H1 (cell line): ENCODE measurements around the gene BTD. TPM values are rescaled to one million over a fixed set of nuclear protein-coding genes. Genes with fewer than 3 reads are reported as not detected.

ENCODE experiments used
- CTCF ChIA-PET: fragments of 300-600 bp; sonication (Branson Sonifier 250); formaldehyde crosslinking; loops from one replicate; lab custom pipeline; 2021; ENCODE audit not compliant: partially characterized antibody; lab: Charles Lee
- POLR2A ChIA-PET: fragments of 300-600 bp; sonication (Branson Sonifier 250); formaldehyde crosslinking; loops from one replicate; lab custom pipeline; 2021; ENCODE audit warnings: inconsistent platforms; ENCODE audit not compliant: partially characterized antibody; lab: Charles Lee
- DNase-seq, 2 experiments: peaks; one replicate each; pipeline versions ENCODE4 v3.0.0 to v3.0.0-alpha.2; 2010 to 2022; ENCODE audit warnings: low spot score in 2 of 2, low read depth in 1 of 2, mixed read lengths in 1 of 2
- FAIRE-seq: peaks from 2 replicates; lab custom pipeline; 2011; peaks lifted over from hg19 to GRCh38; lab: Jason Lieb, UNC
- H2AFZ ChIP-seq: 2 replicates; pipeline ENCODE4 v1.8.1; 2012; ENCODE audit warnings: low read length, inconsistent platforms
- H2AK5ac ChIP-seq: 2 replicates; pipeline ENCODE4 v1.6.1; 2013; ENCODE audit warnings: low read depth, low read length
- H2BK120ac ChIP-seq: replicated peaks from 2 replicates; pipeline ENCODE3; 2013; ENCODE audit warnings: low read depth, low read length, inconsistent platforms
- H2BK12ac ChIP-seq: 2 replicates; pipeline ENCODE4 v1.6.1; 2013; ENCODE audit warnings: low read depth, low read length
- H2BK15ac ChIP-seq: 2 replicates; pipeline ENCODE4 v1.6.1; 2013; ENCODE audit warnings: low read length
- H2BK20ac ChIP-seq: 2 replicates; pipeline ENCODE4 v1.6.1; 2013; ENCODE audit warnings: low read length
- H2BK5ac ChIP-seq: 2 replicates; pipeline ENCODE4 v1.6.1; 2013; ENCODE audit warnings: low read depth, low read length
- H3K14ac ChIP-seq: 2 replicates; pipeline ENCODE4 v1.6.1; 2013; ENCODE audit warnings: inconsistent platforms; ENCODE audit not compliant: insufficient read length
- H3K18ac ChIP-seq: 2 replicates; pipeline ENCODE4 v1.6.1; 2013; ENCODE audit warnings: low read length; ENCODE audit errors: extremely low read depth
- H3K23ac ChIP-seq: 2 replicates; pipeline ENCODE4 v1.6.1; 2013; ENCODE audit warnings: inconsistent platforms; ENCODE audit not compliant: insufficient read length
- H3K23me2 ChIP-seq: 2 replicates; pipeline ENCODE4 v1.6.1; 2013; ENCODE audit warnings: low read depth, low read length
- H3K27ac ChIP-seq: 2 replicates; pipeline ENCODE4 v1.6.1; 2011; ENCODE audit warnings: low read depth, low read length, inconsistent platforms
- H3K27me3 ChIP-seq, 4 experiments: replicated peaks in 1 of 4; 1 replicate in 1 of 4; 2 replicates in 3 of 4; pipeline versions ENCODE4 v1.6.1 to v1.8.1; 2011 to 2013; ENCODE audit warnings: low read length in 3 of 4, mild to moderate bottlenecking in 3 of 4, inconsistent platforms in 2 of 4, mixed read lengths in 2 of 4, moderate library complexity in 1 of 4; ENCODE audit not compliant: control insufficient read depth in 3 of 4, insufficient read depth in 3 of 4; ENCODE audit errors: extremely low read depth in 1 of 4
- H3K36me3 ChIP-seq, 4 experiments: 2 replicates each; pipeline versions ENCODE4 v1.6.1 to v1.8.1; 2011 to 2013; ENCODE audit warnings: mild to moderate bottlenecking in 4 of 4, low read length in 3 of 4, moderate library complexity in 2 of 4, control low read depth in 1 of 4, inconsistent platforms in 1 of 4; ENCODE audit not compliant: insufficient read depth in 4 of 4, control insufficient read depth in 2 of 4
- H3K4ac ChIP-seq: replicated peaks from 2 replicates; pipeline ENCODE3; 2013; ENCODE audit warnings: low read length, low read depth, mixed read lengths, inconsistent platforms; ENCODE audit not compliant: insufficient read length
- H3K4me1 ChIP-seq, 4 experiments: replicated peaks in 1 of 4; 1 replicate in 1 of 4; 2 replicates in 3 of 4; pipeline versions ENCODE4 v1.6.1 to v1.8.1; 2011 to 2013; ENCODE audit warnings: low read length in 3 of 4, inconsistent platforms in 2 of 4, mixed read lengths in 1 of 4; ENCODE audit not compliant: insufficient read depth in 4 of 4, control insufficient read depth in 3 of 4
- H3K4me2 ChIP-seq, 2 experiments: 2 replicates each; pipeline versions ENCODE4 v1.6.1 to v1.8.1; 2011 to 2013; ENCODE audit warnings: low read depth in 2 of 2, low read length in 2 of 2, control low read depth in 1 of 2, inconsistent platforms in 1 of 2, mild to moderate bottlenecking in 1 of 2; ENCODE audit not compliant: insufficient read depth in 1 of 2
- H3K4me3 ChIP-seq, 4 experiments: fragments of 200-600, 300-600 bp in 1 of 4; sonication (generic), shearing (Covaris generic), sonication (Bioruptor Twin) in 1 of 4; 2 replicates each; pipeline versions ENCODE4 v1.5.1 to v1.8.1; 2011 to 2016; ENCODE audit warnings: low read length in 4 of 4, low read depth in 3 of 4, control low read depth in 2 of 4, inconsistent platforms in 2 of 4, mild to moderate bottlenecking in 2 of 4, mixed read lengths in 1 of 4, moderate library complexity in 1 of 4; ENCODE audit not compliant: insufficient read depth in 2 of 4; ENCODE audit errors: extremely low read depth in 1 of 4
- H3K56ac ChIP-seq: replicated peaks from 2 replicates; pipeline ENCODE3; 2013; ENCODE audit warnings: low read depth, mild to moderate bottlenecking, mixed read lengths, low read length, inconsistent platforms; ENCODE audit not compliant: insufficient read length
- H3K79me1 ChIP-seq: 2 replicates; pipeline ENCODE4 v1.6.1; 2013; ENCODE audit warnings: low read depth, low read length, control low read depth
- H3K79me2 ChIP-seq, 2 experiments: 2 replicates each; pipeline versions ENCODE4 v1.6.1 to v1.8.1; 2012 to 2013; ENCODE audit warnings: low read length in 2 of 2, mild to moderate bottlenecking in 2 of 2, inconsistent platforms in 1 of 2; ENCODE audit not compliant: insufficient read depth in 2 of 2, control insufficient read depth in 1 of 2
- H3K9ac ChIP-seq, 4 experiments: replicated peaks in 1 of 4; 1 replicate in 1 of 4; 2 replicates in 3 of 4; pipeline versions ENCODE4 v1.6.1 to v1.8.1; 2011 to 2013; ENCODE audit warnings: low read depth in 3 of 4, low read length in 3 of 4, control low read depth in 2 of 4, mild to moderate bottlenecking in 2 of 4, moderate library complexity in 2 of 4, inconsistent platforms in 1 of 4; ENCODE audit errors: extremely low read depth in 1 of 4
- H3K9me3 ChIP-seq, 2 experiments: 2 replicates each; pipeline versions ENCODE4 v1.6.1 to v1.8.1; 2012 to 2013; ENCODE audit warnings: mild to moderate bottlenecking in 2 of 2, moderate library complexity in 2 of 2, control low read depth in 1 of 2, inconsistent platforms in 1 of 2, low read depth in 1 of 2, low read length in 1 of 2, mixed read lengths in 1 of 2; ENCODE audit not compliant: insufficient read depth in 2 of 2
- H4K20me1 ChIP-seq, 2 experiments: replicated peaks in 1 of 2; 2 replicates each; pipeline versions ENCODE3 to v1.8.1; 2011 to 2013; ENCODE audit warnings: inconsistent platforms in 2 of 2, low read length in 2 of 2, mild to moderate bottlenecking in 1 of 2; ENCODE audit not compliant: insufficient read depth in 2 of 2, control insufficient read depth in 1 of 2
- H4K5ac ChIP-seq: 2 replicates; pipeline ENCODE4 v1.6.1; 2013; ENCODE audit warnings: low read length, low read depth, mixed read lengths, inconsistent platforms; ENCODE audit not compliant: insufficient read length
- H4K8ac ChIP-seq: 2 replicates; pipeline ENCODE4 v1.8.0; 2013; ENCODE audit warnings: mild to moderate bottlenecking, moderate library complexity, low read length, inconsistent platforms; ENCODE audit not compliant: insufficient read depth; ENCODE audit errors: extremely low read depth
- H4K91ac ChIP-seq: replicated peaks from 2 replicates; pipeline ENCODE3; 2013; ENCODE audit warnings: low read length, mixed read lengths, inconsistent platforms; ENCODE audit not compliant: insufficient read length
- ASH2L ChIP-seq: fragments of 200-600, 300-600 bp; sonication (generic); IDR thresholded peaks from one replicate; pipeline ENCODE4 v1.7.1; 2017; ENCODE audit warnings: low read length
- CREB1 ChIP-seq: IDR thresholded peaks from 2 replicates; pipeline ENCODE4 v1.6.1; 2012; ENCODE audit warnings: inconsistent platforms
- EZH2 ChIP-seq: fragments of 200-600 bp; sonication (generic); IDR thresholded peaks from 2 replicates; pipeline ENCODE4 v1.7.1; 2012; ENCODE audit warnings: low read depth, mild to moderate bottlenecking, moderate library complexity, low read length, inconsistent platforms; ENCODE audit not compliant: severe bottlenecking
- HDAC2 ChIP-seq, 2 experiments: fragments of 300-600 bp in 1 of 2; sonication (generic) in 1 of 2; IDR thresholded peaks; 2 replicates each; pipeline ENCODE4 v1.6.1; 2011 to 2012; ENCODE audit warnings: low read depth in 2 of 2, low read length in 2 of 2, mild to moderate bottlenecking in 2 of 2, moderate library complexity in 2 of 2, borderline replicate concordance in 1 of 2, inconsistent platforms in 1 of 2
- JUND ChIP-seq: IDR thresholded peaks from 2 replicates; pipeline ENCODE4 v1.6.1; 2011; ENCODE audit warnings: mild to moderate bottlenecking, improper control_type of control experiment, low read length
- RNF2 ChIP-seq: fragments of 200-900, 300-1000 bp; sonication (generic); IDR thresholded peaks from 2 replicates; pipeline ENCODE4 v1.7.1; 2016; ENCODE audit warnings: borderline replicate concordance, low read depth, mild to moderate bottlenecking, antibody characterized with exemption, low read length; ENCODE audit not compliant: poor library complexity, severe bottlenecking; ENCODE audit errors: missing control alignments
- SIX5 ChIP-seq: IDR thresholded peaks from 2 replicates; pipeline ENCODE4 v1.6.1; 2011; ENCODE audit warnings: mild to moderate bottlenecking, low read depth, low read length
- SP4 ChIP-seq: IDR thresholded peaks from 2 replicates; pipeline ENCODE4 v1.6.1; 2012; ENCODE audit warnings: low read length, inconsistent platforms
- TAF1 ChIP-seq: IDR thresholded peaks from 2 replicates; pipeline ENCODE4 v1.6.1; 2011; ENCODE audit warnings: mild to moderate bottlenecking, low read depth, low read length
- TBP ChIP-seq: IDR thresholded peaks from 2 replicates; pipeline ENCODE4 v1.6.1; 2011; ENCODE audit warnings: low read depth, low read length, improper control_type of control experiment
- ZNF274 ChIP-seq: IDR thresholded peaks from 2 replicates; pipeline ENCODE4 v1.7.0; 2012; ENCODE audit warnings: low read length, borderline replicate concordance; ENCODE audit errors: extremely low read depth
- WGBS, 2 experiments: shearing (Covaris generic) in 1 of 2; methylation state at CpG; one replicate each; pipeline versions ENCODE4 v1.1.6 to v1.1.7; 2013 to 2015; ENCODE audit warnings: low lambda C conversion rate in 2 of 2, mixed read lengths in 2 of 2, inconsistent platforms in 1 of 2, low coverage in 1 of 2, missing lambda C conversion rate in 1 of 2; ENCODE audit not compliant: insufficient replicate concordance in 2 of 2, insufficient coverage in 1 of 2, insufficient read length in 1 of 2; ENCODE audit errors: extremely low coverage in 1 of 2, missing lambda C conversion rate in 1 of 2; 5-methylcytosine and 5-hydroxymethylcytosine counted together
- polyA plus RNA-seq, 7 experiments: library from polyadenylated mRNA; depleted of rRNA in 3 of 7; stranded (reverse) in 5 of 7; unstranded in 2 of 7; fragments of >200 nt in 5 of 7; fragments of 200-250 nt in 2 of 7; gene quantifications; 1 replicate in 5 of 7; 2 replicates in 1 of 7; 4 replicates in 1 of 7; pipeline versions ENCODE4 v1.2.1 to v1.2.3, GENCODE V29; 2011 to 2013; ENCODE audit warnings: missing spikeins in 2 of 7, mixed read lengths in 2 of 7
- total RNA-seq: library from RNA; stranded (reverse); fragmentation: NEBNext Ultra II Directional; extraction: Animal tissue kit (Norgen Biotek cat#: 25700); gene quantifications from 2 replicates; pipeline ENCODE4 v1.2.1, GENCODE V29; 2021
- TF ChIP-seq, protein P1 (sequence below): IDR thresholded peaks from 2 replicates; pipeline ENCODE4 v1.6.1; 2011; ENCODE audit warnings: low read length, improper control_type of control experiment
- TF ChIP-seq, protein P2 (sequence below): IDR thresholded peaks from 2 replicates; pipeline ENCODE4 v1.6.1; 2011; ENCODE audit warnings: low read depth, mild to moderate bottlenecking, low read length; ENCODE audit not compliant: insufficient read depth

BTD gene
- total and polyA plus RNA-seq, 2 of the 8 experiments (the other 6 are each of a cell fraction or from before 2014, with no cell fraction given), result 21.8 to 36.7 TPM

DNA sequence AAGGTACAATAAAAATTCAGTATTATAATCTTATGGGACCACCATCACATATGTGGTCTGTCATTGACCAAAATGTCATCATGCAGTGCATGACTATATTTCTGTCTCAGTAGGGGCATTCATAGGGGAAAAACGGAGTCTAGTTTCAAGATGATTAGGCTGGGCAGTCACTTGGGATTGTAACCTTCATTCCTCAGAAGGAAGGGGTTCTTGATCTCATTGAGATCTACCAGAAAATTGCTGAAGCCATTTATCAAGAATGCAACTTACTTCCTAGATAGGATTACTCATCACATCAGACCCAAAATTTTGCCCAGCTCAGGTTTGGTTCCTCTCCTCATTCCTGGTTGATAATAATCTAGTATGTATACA is 37.3 kb downstream of the BTD start:
- FAIRE-seq, result no peak
- Histone ChIP-seq H3K36me3 (peaks cover 0 to 3% (median 0%) of the 10 kb centered on the region in 4 experiments; a peak in 1 of 8 replicates), H4K91ac (no peak overlapping the region)
- TF ChIP-seq ZNF274, result no peak
- TF ChIP-seq JUND, result no peak
- TF ChIP-seq ASH2L, result no peak
- TF ChIP-seq, protein P1, sequence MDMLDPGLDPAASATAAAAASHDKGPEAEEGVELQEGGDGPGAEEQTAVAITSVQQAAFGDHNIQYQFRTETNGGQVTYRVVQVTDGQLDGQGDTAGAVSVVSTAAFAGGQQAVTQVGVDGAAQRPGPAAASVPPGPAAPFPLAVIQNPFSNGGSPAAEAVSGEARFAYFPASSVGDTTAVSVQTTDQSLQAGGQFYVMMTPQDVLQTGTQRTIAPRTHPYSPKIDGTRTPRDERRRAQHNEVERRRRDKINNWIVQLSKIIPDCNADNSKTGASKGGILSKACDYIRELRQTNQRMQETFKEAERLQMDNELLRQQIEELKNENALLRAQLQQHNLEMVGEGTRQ, result no peak
- TF ChIP-seq RNF2, result no peak
- TF ChIP-seq TAF1, result no peak
- no peak for TF ChIP-seq EZH2
- TF ChIP-seq SIX5, result no peak
- no peak for TF ChIP-seq SP4
- TF ChIP-seq, protein P2, sequence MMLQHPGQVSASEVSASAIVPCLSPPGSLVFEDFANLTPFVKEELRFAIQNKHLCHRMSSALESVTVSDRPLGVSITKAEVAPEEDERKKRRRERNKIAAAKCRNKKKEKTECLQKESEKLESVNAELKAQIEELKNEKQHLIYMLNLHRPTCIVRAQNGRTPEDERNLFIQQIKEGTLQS, result no peak
- TF ChIP-seq HDAC2 (IDR thresholded peaks at IDR 0.05; ENCODE audit: borderline replicate concordance in 1 of 2, low read depth in 2 of 2, low read length in 2 of 2), result no peak
- no peak for TF ChIP-seq CREB1
- no peak for TF ChIP-seq TBP

More for the DNA sequence above, 37.3 kb downstream of the BTD start:
- Histone ChIP-seq H3K14ac (no peak overlapping the region), H3K79me2 (no peaks in the 10 kb centered on the region), H3K23ac (no peak overlapping the region), H2BK12ac (no peak overlapping the region), H3K4me1 (peaks cover 2 to 18% (median 6%) of the 10 kb centered on the region in 4 experiments; a peak in 6 of 7 replicates), H4K20me1 (no peaks in the 10 kb centered on the region), H4K8ac (no peak overlapping the region), H3K56ac (no peak overlapping the region), H3K79me1 (no peaks in the 10 kb centered on the region), H2AK5ac (no peak overlapping the region), H3K4ac (no peak overlapping the region), H2AFZ (no peak overlapping the region), H2BK5ac (no peak overlapping the region), H3K23me2 (no peaks in the 10 kb centered on the region), H3K4me3 (no peak overlapping the region), H3K9ac (no peak overlapping the region), H2BK120ac (no peak overlapping the region), H3K9me3 (no peaks in the 10 kb centered on the region), H3K27me3 (no peaks in the 10 kb centered on the region), H2BK15ac (no peak overlapping the region), H3K27ac (no peak overlapping the region), H3K18ac (no peak overlapping the region), H4K5ac (no peak overlapping the region), H3K4me2 (no peak overlapping the region), H2BK20ac (no peak overlapping the region)
- 94% methylated on average over 1 of the region's 1 CpG; no CpG with 5 or more reads in 1 of the 2 experiments for WGBS, 2 experiments
- POLR2A ChIA-PET, result no interaction called here
- CTCF ChIA-PET, result no interaction called here
- DNase-seq, result no peak
